IMR-90 (cell line): ENCODE data around the gene IFI30. TPM values are rescaled to one million over a fixed set of nuclear protein-coding genes. Genes with fewer than 3 reads are reported as not detected.

Experiments
- ATAC-seq: fragments of 200-7000 bp; cut with Tn5 transposase; 2 replicates; pipeline ENCODE4 v1.9.1; 2020; ENCODE audit warnings: low read depth, mild to moderate bottlenecking, moderate library complexity
- BruUV-seq: library from RNA; stranded (reverse); fragments of 400-500 nt; replicated peaks from 2 replicates; lab custom pipeline; 2021; lab: Mats Ljungman, UMichigan
- CTCF ChIA-PET: fragments of 300-600 bp; formaldehyde crosslinking; extraction: SDS; loops from one replicate; lab custom pipeline; 2021; ENCODE audit warnings: antibody characterized with exemption; lab: Yijun Ruan, JAX
- POLR2A ChIA-PET: fragments of 300-600 bp; sonication (Branson Sonifier 250); formaldehyde crosslinking; loops from one replicate; lab custom pipeline; 2022; ENCODE audit warnings: antibody characterized with exemption; ENCODE audit not compliant: unreplicated experiment; lab: Charles Lee
- DNase-seq: peaks from one replicate; pipeline ENCODE4 v3.0.0; 2013
- H2AFZ ChIP-seq: replicated peaks from 2 replicates; pipeline ENCODE3; 2013; ENCODE audit warnings: low read length, mild to moderate bottlenecking; ENCODE audit not compliant: poor library complexity
- H2AK5ac ChIP-seq: 2 replicates; pipeline ENCODE4 v1.6.1; 2013; ENCODE audit warnings: low read depth, low read length, inconsistent platforms
- H2AK9ac ChIP-seq: replicated peaks from 2 replicates; pipeline ENCODE3; 2013; ENCODE audit warnings: mild to moderate bottlenecking, low read depth, low read length, moderate library complexity; ENCODE audit not compliant: poor library complexity
- H2BK120ac ChIP-seq: 2 replicates; pipeline ENCODE4 v1.6.1; 2013; ENCODE audit warnings: low read depth, low read length, inconsistent platforms
- H2BK15ac ChIP-seq: 3 replicates; pipeline ENCODE4 v1.6.1; 2013; ENCODE audit warnings: low read depth, low read length, inconsistent platforms
- H2BK20ac ChIP-seq: 2 replicates; pipeline ENCODE4 v1.6.1; 2013; ENCODE audit warnings: low read depth, mild to moderate bottlenecking, inconsistent platforms, low read length, moderate library complexity
- H2BK5ac ChIP-seq: 2 replicates; pipeline ENCODE4 v1.6.1; 2013; ENCODE audit warnings: mild to moderate bottlenecking, low read depth, low read length, inconsistent platforms; ENCODE audit not compliant: poor library complexity, severe bottlenecking
- H3K14ac ChIP-seq: replicated peaks from 2 replicates; pipeline ENCODE4 v1.6.1; 2013; ENCODE audit warnings: low read depth, low read length, inconsistent platforms
- H3K18ac ChIP-seq: 2 replicates; pipeline ENCODE4 v1.6.1; 2013; ENCODE audit warnings: low read depth, low read length, control low read depth
- H3K23ac ChIP-seq: 2 replicates; pipeline ENCODE4 v1.6.1; 2013; ENCODE audit warnings: low read depth, low read length, inconsistent platforms
- H3K27ac ChIP-seq: 2 replicates; pipeline ENCODE4 v1.5.1; 2013; ENCODE audit warnings: mild to moderate bottlenecking, control low read depth, low read length; ENCODE audit not compliant: insufficient read depth
- H3K27me3 ChIP-seq: 2 replicates; pipeline ENCODE4 v1.6.1; 2013; ENCODE audit warnings: low read length; ENCODE audit not compliant: control insufficient read depth, insufficient read depth
- H3K36me3 ChIP-seq: 2 replicates; pipeline ENCODE4 v1.6.1; 2013; ENCODE audit warnings: low read length, mixed read lengths; ENCODE audit not compliant: control insufficient read depth, insufficient read depth
- H3K4ac ChIP-seq: 2 replicates; pipeline ENCODE4 v1.6.1; 2013; ENCODE audit warnings: low read depth, low read length, inconsistent platforms
- H3K4me1 ChIP-seq: 2 replicates; pipeline ENCODE4 v1.6.1; 2013; ENCODE audit warnings: low read length, mixed read lengths; ENCODE audit not compliant: control insufficient read depth, insufficient read depth
- H3K4me2 ChIP-seq: 2 replicates; pipeline ENCODE4 v1.6.1; 2013; ENCODE audit warnings: low read depth, mild to moderate bottlenecking, control low read depth, low read length, moderate library complexity
- H3K4me3 ChIP-seq: 2 replicates; pipeline ENCODE4 v1.5.1; 2013; ENCODE audit warnings: low read depth, mild to moderate bottlenecking, control low read depth, low read length, moderate library complexity; ENCODE audit not compliant: insufficient read depth
- H3K56ac ChIP-seq: 2 replicates; pipeline ENCODE4 v1.6.1; 2013; ENCODE audit warnings: low read length, inconsistent platforms; ENCODE audit not compliant: insufficient read depth; ENCODE audit errors: extremely low read depth
- H3K79me1 ChIP-seq, 2 experiments: 2 replicates each; pipeline ENCODE4 v1.6.1; 2013; ENCODE audit warnings: low read length in 2 of 2, inconsistent platforms in 1 of 2, low read depth in 1 of 2
- H3K9ac ChIP-seq: 2 replicates; pipeline ENCODE4 v1.6.1; 2013; ENCODE audit warnings: low read depth, low read length, control low read depth
- H3K9me1 ChIP-seq: 2 replicates; pipeline ENCODE4 v1.6.1; 2013; ENCODE audit warnings: low read length, inconsistent platforms; ENCODE audit not compliant: insufficient read depth
- H3K9me3 ChIP-seq: 2 replicates; pipeline ENCODE4 v1.6.1; 2013; ENCODE audit warnings: low read length; ENCODE audit not compliant: control insufficient read depth, insufficient read depth
- H4K20me1 ChIP-seq: 2 replicates; pipeline ENCODE4 v1.6.1; 2013; ENCODE audit warnings: low read length, inconsistent platforms; ENCODE audit not compliant: insufficient read depth
- H4K5ac ChIP-seq: 2 replicates; pipeline ENCODE4 v1.6.1; 2013; ENCODE audit warnings: mild to moderate bottlenecking, low read depth, low read length, control low read depth
- H4K8ac ChIP-seq, 2 experiments: 2 replicates each; pipeline ENCODE4 v1.6.1; 2013; ENCODE audit warnings: low read depth in 2 of 2, low read length in 2 of 2, control low read depth in 1 of 2, inconsistent platforms in 1 of 2
- H4K91ac ChIP-seq: 2 replicates; pipeline ENCODE4 v1.6.1; 2013; ENCODE audit warnings: low read depth, low read length, inconsistent platforms; ENCODE audit not compliant: insufficient read depth
- BHLHE40 ChIP-seq: fragments of 150-350 bp; IDR thresholded peaks from 2 replicates; pipeline ENCODE4 v1.6.1; 2016; ENCODE audit warnings: mild to moderate bottlenecking, low read depth, low read length
- CEBPB ChIP-seq: IDR thresholded peaks from 2 replicates; pipeline ENCODE4 v1.6.1; 2012; ENCODE audit warnings: low read depth, low read length, improper control_type of control experiment
- CHD1 ChIP-seq: IDR thresholded peaks from 2 replicates; pipeline ENCODE4 v1.6.1; 2012; ENCODE audit warnings: low read depth, low read length, improper control_type of control experiment
- CTCF ChIP-seq: conservative IDR thresholded peaks from 2 replicates; pipeline ENCODE4 v1.5.1; 2012; ENCODE audit warnings: mild to moderate bottlenecking, low read depth, low read length, improper control_type of control experiment
- ELK1 ChIP-seq: fragments of 150-350 bp; IDR thresholded peaks from 2 replicates; pipeline ENCODE4 v1.6.1; 2016; ENCODE audit warnings: low read depth, mild to moderate bottlenecking, low read length, moderate library complexity, borderline replicate concordance
- FOS ChIP-seq: fragments of 150-350 bp; IDR thresholded peaks from 2 replicates; pipeline ENCODE4 v1.6.1; 2016; ENCODE audit warnings: low read depth, low read length
- MAFK ChIP-seq: IDR thresholded peaks from 2 replicates; pipeline ENCODE4 v1.6.1; 2012; ENCODE audit warnings: low read depth, low read length, improper control_type of control experiment
- MAZ ChIP-seq: IDR thresholded peaks from 2 replicates; pipeline ENCODE4 v1.6.1; 2012; ENCODE audit warnings: low read depth, mild to moderate bottlenecking, low read length, improper control_type of control experiment, moderate library complexity, borderline replicate concordance
- MXI1 ChIP-seq: IDR thresholded peaks from 2 replicates; pipeline ENCODE4 v1.6.1; 2012; ENCODE audit warnings: low read depth, mild to moderate bottlenecking, low read length, moderate library complexity, borderline replicate concordance
- POLR2A ChIP-seq: IDR thresholded peaks from 2 replicates; pipeline ENCODE4 v1.6.1; 2012; ENCODE audit warnings: mild to moderate bottlenecking, low read depth, low read length
- RAD21 ChIP-seq: IDR thresholded peaks from 2 replicates; pipeline ENCODE4 v1.6.1; 2012; ENCODE audit warnings: low read length, improper control_type of control experiment
- RCOR1 ChIP-seq: IDR thresholded peaks from 2 replicates; pipeline ENCODE4 v1.6.1; 2012; ENCODE audit warnings: mild to moderate bottlenecking, low read length, improper control_type of control experiment; ENCODE audit not compliant: insufficient replicate concordance
- RFX5 ChIP-seq: IDR thresholded peaks from 2 replicates; pipeline ENCODE4 v1.8.0; 2012; ENCODE audit warnings: low read depth, mild to moderate bottlenecking, low read length, moderate library complexity
- SMC3 ChIP-seq: fragments of 150-350 bp; IDR thresholded peaks from 2 replicates; pipeline ENCODE4 v1.6.1; 2016; ENCODE audit warnings: low read depth, mild to moderate bottlenecking, antibody characterized with exemption, low read length, moderate library complexity
- USF2 ChIP-seq: fragments of 150-350 bp; IDR thresholded peaks from 2 replicates; pipeline ENCODE4 v1.6.1; 2017; ENCODE audit warnings: mild to moderate bottlenecking, antibody characterized with exemption, low read length, low read depth
- WGBS, 2 experiments: methylation state at CpG; one replicate each; pipeline versions ENCODE4 v1.1.5 to v1.1.7; 2013; ENCODE audit warnings: missing lambda C conversion rate in 2 of 2; ENCODE audit not compliant: insufficient read length in 1 of 2; ENCODE audit errors: extremely low coverage in 2 of 2; 5-methylcytosine and 5-hydroxymethylcytosine counted together
- dilution Hi-C: fragments of 300-500 bp; cut with HindIII; formaldehyde crosslinking; loops from one replicate; pipeline ENCODE4 v1.14.3; 2018; ENCODE audit warnings: low sequenced_read_pairs; ENCODE audit not compliant: unreplicated experiment
- in situ Hi-C: fragments of 300-500 bp; cut with MboI; formaldehyde crosslinking; loops from 3 replicates; pipeline ENCODE4 v1.14.3; 2019; ENCODE audit warnings: low sequenced_read_pairs, inconsistent platforms, mixed read lengths
- intact Hi-C: fragments of 100-400 bp; cut with micrococcal nuclease; formaldehyde crosslinking; loops from 2 replicates; pipeline ENCODE4 v1.10.0; 2022
- polyA plus RNA-seq, 3 experiments: library from polyadenylated mRNA; depleted of rRNA; stranded (reverse); fragments of >200 nt; gene quantifications; 2 replicates each; pipeline ENCODE4 v1.2.3, GENCODE V29; 2012; ENCODE audit warnings: low replicate concordance in 1 of 3
- total RNA-seq: library from RNA; depleted of rRNA; stranded (reverse); fragments of >200 nt; gene quantifications from 2 replicates; pipeline ENCODE4 v1.2.3, GENCODE V29; 2012

IFI30 gene
- total and polyA plus RNA-seq, 2 of the 4 experiments (the other 2 are of a cell fraction) = 2.3 TPM

- Histone ChIP-seq H2BK20ac (no peak overlapping the region), H3K27ac (no peak overlapping the region), H2AK9ac (no peak overlapping the region), H3K4me3 (no peak overlapping the region), H3K4me2 (no peak overlapping the region), H3K9me1 (peaks cover 8% of the 10 kb centered on the region; the same call in 1 of the 2 replicates), H3K23ac (no peak overlapping the region), H4K91ac (no peak overlapping the region), H3K4me1 (peaks cover 8% of the 10 kb centered on the region), H3K56ac (no peak overlapping the region), H3K36me3 (peaks cover 28% of the 10 kb centered on the region), H3K9ac (no peak overlapping the region), H3K79me1 (peaks cover 7 to 20% of the 10 kb centered on the region in 2 experiments; a peak in 3 of 4 replicates), H3K14ac (no peak overlapping the region), H3K27me3 (no peaks in the 10 kb centered on the region), H2BK120ac (no peak overlapping the region), H4K8ac (no peak overlapping the region), H3K9me3 (no peaks in the 10 kb centered on the region), H3K4ac (no peak overlapping the region), H3K18ac (no peak overlapping the region), H4K5ac (no peak overlapping the region), H4K20me1 (peaks cover 8% of the 10 kb centered on the region), H2BK15ac (no peak overlapping the region), H2AFZ (no peak overlapping the region), H2BK5ac (no peak overlapping the region), H2AK5ac (no peak overlapping the region)
- BruUV-seq = no TSS peak
- ATAC-seq (no peak), DNase-seq (no peak)
- TF ChIP-seq CEBPB (no peak), ELK1 (no peak), RFX5 (no peak), MAFK (no peak), USF2 (no peak), POLR2A (no peak), BHLHE40 (no peak), RAD21 (no peak), MXI1 (no peak), MAZ (no peak), SMC3 (no peak), CTCF (no peak), RCOR1 (no peak), FOS (no peak), CHD1 (no peak)
- ChIA-PET POLR2A (no interaction called here), CTCF (no interaction called here)
- intact Hi-C loops (no loop called here), in situ Hi-C loops (loop anchor here (5.0 to 10.0 kb wide), 3 partner anchors 46 to 218 kb away; partner anchors contain the start of genes LSM4 and SSBP4), dilution Hi-C loops (no loop called here)
- WGBS, 2 experiments = no CpG with 5 or more reads among the region's 7 CpGs
Observed at GRCh38 chr19:18196511-18196845, 22.9 kb downstream of the IFI30 start.
